ENCODE data around the gene GALNTL6.

DNA sequence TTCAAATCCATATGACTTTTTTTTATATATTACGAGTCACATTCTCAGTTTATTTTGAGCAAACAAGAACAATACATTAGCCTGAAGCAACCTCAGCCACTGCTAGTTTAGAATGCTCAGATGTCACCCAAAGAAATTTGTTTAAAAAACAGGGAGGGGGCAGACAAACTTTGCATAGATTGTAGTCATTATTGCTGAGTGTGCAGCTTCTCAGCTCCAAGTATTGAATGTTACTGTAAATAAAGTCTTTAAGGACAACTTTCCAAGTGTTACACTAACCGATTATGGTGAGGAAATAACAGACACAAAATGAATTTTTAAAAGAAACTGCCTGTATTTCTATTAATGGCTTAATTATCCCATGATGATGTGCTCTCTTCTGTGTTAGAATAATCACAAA is 835.9 kb downstream of the GALNTL6 start:
- no peak for TF ChIP-seq EZH2 (IDR thresholded peaks at IDR 0.05; ENCODE audit: low read length)
- TF ChIP-seq, protein P1, sequence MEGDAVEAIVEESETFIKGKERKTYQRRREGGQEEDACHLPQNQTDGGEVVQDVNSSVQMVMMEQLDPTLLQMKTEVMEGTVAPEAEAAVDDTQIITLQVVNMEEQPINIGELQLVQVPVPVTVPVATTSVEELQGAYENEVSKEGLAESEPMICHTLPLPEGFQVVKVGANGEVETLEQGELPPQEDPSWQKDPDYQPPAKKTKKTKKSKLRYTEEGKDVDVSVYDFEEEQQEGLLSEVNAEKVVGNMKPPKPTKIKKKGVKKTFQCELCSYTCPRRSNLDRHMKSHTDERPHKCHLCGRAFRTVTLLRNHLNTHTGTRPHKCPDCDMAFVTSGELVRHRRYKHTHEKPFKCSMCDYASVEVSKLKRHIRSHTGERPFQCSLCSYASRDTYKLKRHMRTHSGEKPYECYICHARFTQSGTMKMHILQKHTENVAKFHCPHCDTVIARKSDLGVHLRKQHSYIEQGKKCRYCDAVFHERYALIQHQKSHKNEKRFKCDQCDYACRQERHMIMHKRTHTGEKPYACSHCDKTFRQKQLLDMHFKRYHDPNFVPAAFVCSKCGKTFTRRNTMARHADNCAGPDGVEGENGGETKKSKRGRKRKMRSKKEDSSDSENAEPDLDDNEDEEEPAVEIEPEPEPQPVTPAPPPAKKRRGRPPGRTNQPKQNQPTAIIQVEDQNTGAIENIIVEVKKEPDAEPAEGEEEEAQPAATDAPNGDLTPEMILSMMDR (optimal IDR thresholded peaks at IDR 0.05 in 1 of 3, IDR thresholded peaks at IDR 0.05 in 1 of 3, conservative IDR thresholded peaks at IDR 0.05 in 1 of 3; ENCODE audit: extremely low read depth in 1 of 3, insufficient read depth in 2 of 3, low read length in 3 of 3): no peak

Data from keratinocyte (primary cell).